Neural crest cell (in vitro differentiated cells): ENCODE data around the gene OR10H3. TPM values are rescaled to one million over a fixed set of nuclear protein-coding genes. Genes with fewer than 3 reads are reported as not detected.

Experiments used
- DNase-seq: peaks from one replicate; pipeline ENCODE4 v3.0.0; 2021; ENCODE audit warnings: low read depth, mixed read lengths, low spot score
- H3K27ac Mint-ChIP-seq: one replicate; pipeline ENCODE4 v1.8.0; 2021; ENCODE audit warnings: mild to moderate bottlenecking, mixed read lengths; ENCODE audit not compliant: unreplicated experiment
- H3K27me3 Mint-ChIP-seq: 2 replicates; pipeline ENCODE4 v1.8.0; 2021; ENCODE audit warnings: low read depth, mild to moderate bottlenecking, mixed read lengths
- H3K36me3 Mint-ChIP-seq: 2 replicates; pipeline ENCODE4 v1.8.0; 2021; ENCODE audit warnings: low read depth, mild to moderate bottlenecking, mixed read lengths
- H3K4me1 Mint-ChIP-seq: 2 replicates; pipeline ENCODE4 v1.8.0; 2021; ENCODE audit warnings: mixed read lengths
- H3K4me3 Mint-ChIP-seq: one replicate; pipeline ENCODE4 v1.8.0; 2021; ENCODE audit warnings: mild to moderate bottlenecking, mixed read lengths
- H3K9me3 Mint-ChIP-seq: 2 replicates; pipeline ENCODE4 v1.8.0; 2021; ENCODE audit warnings: mixed read lengths
- CTCF ChIP-seq: fragments of 200-600 bp; sonication (generic); conservative IDR thresholded peaks from 2 replicates; pipeline ENCODE4 v1.5.0; 2021; ENCODE audit warnings: antibody characterized with exemption, mild to moderate bottlenecking
- long read RNA-seq: library from polyadenylated mRNA; unstranded; transcript quantifications from one replicate; pipeline ENCODE4 v2.0.0, GENCODE V29; 2020
- total RNA-seq: library from RNA; stranded (reverse); gene quantifications from 2 replicates; pipeline ENCODE4 v1.2.1, GENCODE V29; 2021

OR10H3 gene
- not detected in 2 replicates for total RNA-seq
- long read RNA-seq: 0 reads

GRCh38 chr19:15737722-15738121, at the start of gene OR10H3:
TSS of gene OR10H3 (plus strand) at chr19:15737985. CDS start at chr19:15741393, 3,408 bp downstream.
- DNase-seq: no peak
- H3K36me3 Mint-ChIP-seq: peaks cover 8% of the 10 kb centered on the region
- H3K27ac Mint-ChIP-seq: no peak within 1 kb of the TSS
- TF ChIP-seq CTCF: no peak
- H3K4me1 Mint-ChIP-seq: no peaks in the 10 kb centered on the region
- peaks cover 27% of the 10 kb centered on the region for H3K9me3 Mint-ChIP-seq
- no peak within 1 kb of the TSS for H3K4me3 Mint-ChIP-seq
- no peaks in the 10 kb centered on the region for H3K27me3 Mint-ChIP-seq

- TF ChIP-seq CTCF: no peak
- no peak for DNase-seq
- Mint-ChIP-seq H3K27me3 (no peaks in the 10 kb centered on the region), H3K36me3 (peaks cover 3% of the 10 kb centered on the region), H3K9me3 (peaks cover 17% of the 10 kb centered on the region), H3K4me1 (no peaks in the 10 kb centered on the region), H3K4me3 (no peak overlapping the region), H3K27ac (no peak overlapping the region)
These were observed 41.1 kb upstream of the OR10H3 start for GRCh38 chr19:15696654-15697194.

GRCh38 chr19:15701757-15702533, 35.8 kb upstream of the OR10H3 start:
- no peak overlapping the region for H3K27ac Mint-ChIP-seq
- H3K36me3 Mint-ChIP-seq: peaks cover 5% of the 10 kb centered on the region
- no peaks in the 10 kb centered on the region for H3K4me1 Mint-ChIP-seq
- H3K4me3 Mint-ChIP-seq: no peak overlapping the region
- DNase-seq: no peak
- peaks cover 20% of the 10 kb centered on the region for H3K9me3 Mint-ChIP-seq
- H3K27me3 Mint-ChIP-seq: no peaks in the 10 kb centered on the region
- TF ChIP-seq CTCF: no peak

GRCh38 chr19:15702534-15702930, 35.3 kb upstream of the OR10H3 start:
- H3K9me3 Mint-ChIP-seq: peaks cover 20% of the 10 kb centered on the region
- no peaks in the 10 kb centered on the region for H3K27me3 Mint-ChIP-seq
- no peak for DNase-seq
- no peak overlapping the region for H3K27ac Mint-ChIP-seq
- no peak for TF ChIP-seq CTCF
- no peaks in the 10 kb centered on the region for H3K4me1 Mint-ChIP-seq
- peaks cover 5% of the 10 kb centered on the region for H3K36me3 Mint-ChIP-seq
- H3K4me3 Mint-ChIP-seq: no peak overlapping the region

- Mint-ChIP-seq H3K9me3 (peaks cover 30% of the 10 kb centered on the region), H3K36me3 (peaks cover 7% of the 10 kb centered on the region), H3K4me1 (no peaks in the 10 kb centered on the region), H3K4me3 (no peak overlapping the region), H3K27ac (no peak overlapping the region), H3K27me3 (no peaks in the 10 kb centered on the region)
- DNase-seq: no peak
- TF ChIP-seq CTCF: no peak
These were observed 23.1 kb upstream of the OR10H3 start for GRCh38 chr19:15714638-15715037.
